Chondrocyte (in vitro differentiated cells): ENCODE measurements around the gene SSU72. TPM values are rescaled to one million over a fixed set of nuclear protein-coding genes. Genes with fewer than 3 reads are reported as not detected.
"Not testable (repeated sequence)": the region's sequence is repeated elsewhere in the genome, so short reads cannot be mapped to it uniquely, and the experiment has no call there.

Source experiments
- DNase-seq: peaks from one replicate; pipeline ENCODE4 v3.0.0; 2021; ENCODE audit warnings: mixed read lengths, low spot score
- H3K27ac Mint-ChIP-seq: one replicate; pipeline ENCODE4 v1.8.0; 2021; ENCODE audit warnings: mild to moderate bottlenecking, moderate library complexity, mixed read lengths; ENCODE audit not compliant: unreplicated experiment
- H3K27me3 Mint-ChIP-seq: 2 replicates; pipeline ENCODE4 v1.8.0; 2021; ENCODE audit warnings: low read depth, mixed read lengths
- H3K36me3 Mint-ChIP-seq: 2 replicates; pipeline ENCODE4 v1.8.0; 2021; ENCODE audit warnings: low read depth, mixed read lengths
- H3K4me1 Mint-ChIP-seq: 2 replicates; pipeline ENCODE4 v1.8.0; 2021; ENCODE audit warnings: low read depth, mild to moderate bottlenecking, mixed read lengths
- H3K4me3 Mint-ChIP-seq: one replicate; pipeline ENCODE4 v1.8.0; 2021; ENCODE audit warnings: mild to moderate bottlenecking, moderate library complexity, mixed read lengths; ENCODE audit not compliant: unreplicated experiment
- H3K9me3 Mint-ChIP-seq: 2 replicates; pipeline ENCODE4 v1.8.0; 2021; ENCODE audit warnings: low read depth, mixed read lengths
- CTCF ChIP-seq: fragments of 200-600 bp; sonication (generic); IDR thresholded peaks from 2 replicates; pipeline ENCODE4 v1.5.0; 2021; ENCODE audit warnings: antibody characterized with exemption, mild to moderate bottlenecking, moderate library complexity
- total RNA-seq: library from RNA; stranded (reverse); gene quantifications from 3 replicates; pipeline ENCODE4 v1.2.1, GENCODE V29; 2021

SSU72 gene
- total RNA-seq, 1 donor from 2014 or later: 99.7 TPM

GRCh38 chr1:1534401-1535154 is 40.1 kb downstream of the SSU72 start:
- DNase-seq: no peak
- TF ChIP-seq CTCF: no peak
- no peak overlapping the region for H3K27ac Mint-ChIP-seq
- H3K4me3 Mint-ChIP-seq: no peak overlapping the region
- no peaks in the 10 kb centered on the region for H3K27me3 Mint-ChIP-seq
- peaks cover 7% of the 10 kb centered on the region for H3K4me1 Mint-ChIP-seq
- peaks cover 11% of the 10 kb centered on the region for H3K36me3 Mint-ChIP-seq
- H3K9me3 Mint-ChIP-seq: peaks cover 5% of the 10 kb centered on the region

- not testable (repeated sequence) for H3K27me3 Mint-ChIP-seq, DNase-seq, H3K9me3 Mint-ChIP-seq, H3K4me3 Mint-ChIP-seq, H3K4me1 Mint-ChIP-seq, H3K27ac Mint-ChIP-seq
- peaks cover 11% of the 10 kb centered on the region for H3K36me3 Mint-ChIP-seq
Measured at GRCh38 chr1:1533894-1534291, 40.8 kb downstream of the SSU72 start.

- not testable (repeated sequence) for H3K9me3 Mint-ChIP-seq, H3K27ac Mint-ChIP-seq, H3K4me1 Mint-ChIP-seq, H3K27me3 Mint-ChIP-seq, DNase-seq, H3K4me3 Mint-ChIP-seq
- peaks cover 11% of the 10 kb centered on the region for H3K36me3 Mint-ChIP-seq
Measured at GRCh38 chr1:1533176-1533893, 41.3 kb downstream of the SSU72 start.

- peaks cover 5% of the 10 kb centered on the region for H3K9me3 Mint-ChIP-seq
- H3K36me3 Mint-ChIP-seq: peaks cover 13% of the 10 kb centered on the region
- no peaks in the 10 kb centered on the region for H3K4me1 Mint-ChIP-seq
- no peak for TF ChIP-seq CTCF
- no peak overlapping the region for H3K27ac Mint-ChIP-seq
- no peak overlapping the region for H3K4me3 Mint-ChIP-seq
- H3K27me3 Mint-ChIP-seq: no peaks in the 10 kb centered on the region
- DNase-seq: no peak
Measured at GRCh38 chr1:1531947-1532346, 42.7 kb downstream of the SSU72 start.

GRCh38 chr1:1529936-1530335 is 44.7 kb downstream of the SSU72 start:
- Mint-ChIP-seq H3K27ac (no peak overlapping the region), H3K36me3 (peaks cover 15% of the 10 kb centered on the region), H3K4me3 (no peak overlapping the region), H3K27me3 (no peaks in the 10 kb centered on the region), H3K9me3 (peaks cover 5% of the 10 kb centered on the region), H3K4me1 (no peaks in the 10 kb centered on the region)
- no peak for TF ChIP-seq CTCF
- no peak for DNase-seq

GRCh38 chr1:1529321-1529720 is 45.3 kb downstream of the SSU72 start:
- Mint-ChIP-seq H3K27ac (no peak overlapping the region), H3K27me3 (no peaks in the 10 kb centered on the region), H3K4me3 (no peak overlapping the region), H3K4me1 (no peaks in the 10 kb centered on the region), H3K36me3 (peaks cover 15% of the 10 kb centered on the region), H3K9me3 (peaks cover 5% of the 10 kb centered on the region)
- TF ChIP-seq CTCF: no peak
- no peak for DNase-seq
